Neural crest cell (in vitro differentiated cells): ENCODE results near the gene ANAPC15. TPM values are rescaled to one million over a fixed set of nuclear protein-coding genes. Genes with fewer than 3 reads are reported as not detected.

Source experiments
- DNase-seq: peaks from one replicate; pipeline ENCODE4 v3.0.0; 2021; ENCODE audit warnings: low read depth, mixed read lengths, low spot score
- H3K27ac Mint-ChIP-seq: one replicate; pipeline ENCODE4 v1.8.0; 2021; ENCODE audit warnings: mild to moderate bottlenecking, mixed read lengths; ENCODE audit not compliant: unreplicated experiment
- H3K27me3 Mint-ChIP-seq: 2 replicates; pipeline ENCODE4 v1.8.0; 2021; ENCODE audit warnings: low read depth, mild to moderate bottlenecking, mixed read lengths
- H3K36me3 Mint-ChIP-seq: 2 replicates; pipeline ENCODE4 v1.8.0; 2021; ENCODE audit warnings: low read depth, mild to moderate bottlenecking, mixed read lengths
- H3K4me1 Mint-ChIP-seq: 2 replicates; pipeline ENCODE4 v1.8.0; 2021; ENCODE audit warnings: mixed read lengths
- H3K4me3 Mint-ChIP-seq: one replicate; pipeline ENCODE4 v1.8.0; 2021; ENCODE audit warnings: mild to moderate bottlenecking, mixed read lengths
- H3K9me3 Mint-ChIP-seq: 2 replicates; pipeline ENCODE4 v1.8.0; 2021; ENCODE audit warnings: mixed read lengths
- CTCF ChIP-seq: fragments of 200-600 bp; sonication (generic); conservative IDR thresholded peaks from 2 replicates; pipeline ENCODE4 v1.5.0; 2021; ENCODE audit warnings: antibody characterized with exemption, mild to moderate bottlenecking
- total RNA-seq: library from RNA; stranded (reverse); gene quantifications from 2 replicates; pipeline ENCODE4 v1.2.1, GENCODE V29; 2021

ANAPC15 gene
- total RNA-seq, 1 donor from 2014 or later, result 74.5 TPM

GRCh38 chr11:72081821-72082453, 30.6 kb downstream of the ANAPC15 start:
- Mint-ChIP-seq H3K9me3 (no peaks in the 10 kb centered on the region), H3K27ac (peak overlapping the region; percentile 81), H3K36me3 (no peaks in the 10 kb centered on the region), H3K4me3 (peak overlapping the region; percentile 73), H3K4me1 (peaks cover 42% of the 10 kb centered on the region), H3K27me3 (no peaks in the 10 kb centered on the region)
- DNase-seq, result no peak
- no peak for TF ChIP-seq CTCF

GRCh38 chr11:72081184-72081644, 31.3 kb downstream of the ANAPC15 start:
- Mint-ChIP-seq H3K9me3 (no peaks in the 10 kb centered on the region), H3K4me1 (peaks cover 44% of the 10 kb centered on the region), H3K36me3 (no peaks in the 10 kb centered on the region), H3K4me3 (peak overlapping the region; percentile 96), H3K27me3 (no peaks in the 10 kb centered on the region), H3K27ac (peak overlapping the region; percentile 99)
- TF ChIP-seq CTCF, result no peak
- DNase-seq, result no peak

GRCh38 chr11:72080326-72081183, 31.9 kb downstream of the ANAPC15 start, which contains the start of the genes LRRC51 and NUMA1:
TSS of gene LRRC51 (plus strand) at chr11:72080850. CDS start at chr11:72089084, 8,234 bp downstream.
TSS of gene NUMA1 (minus strand) at chr11:72080542. CDS start at chr11:72035943, 44,599 bp downstream.
- H3K27ac Mint-ChIP-seq, result peak within 1 kb of the TSS; percentile 99
- peak; percentile 94 for DNase-seq
- TF ChIP-seq CTCF, result no peak
- no peaks in the 10 kb centered on the region for H3K9me3 Mint-ChIP-seq
- peaks cover 38% of the 10 kb centered on the region for H3K4me1 Mint-ChIP-seq
- peak within 1 kb of the TSS; percentile 96 for H3K4me3 Mint-ChIP-seq
- no peaks in the 10 kb centered on the region for H3K27me3 Mint-ChIP-seq
- H3K36me3 Mint-ChIP-seq, result no peaks in the 10 kb centered on the region

- TF ChIP-seq CTCF, result no peak
- H3K27ac Mint-ChIP-seq, result peak overlapping the region; percentile 83
- H3K36me3 Mint-ChIP-seq, result no peaks in the 10 kb centered on the region
- H3K4me1 Mint-ChIP-seq, result peaks cover 38% of the 10 kb centered on the region
- DNase-seq, result peak; percentile 13
- H3K4me3 Mint-ChIP-seq, result peak overlapping the region; percentile 96
- no peaks in the 10 kb centered on the region for H3K27me3 Mint-ChIP-seq
- H3K9me3 Mint-ChIP-seq, result no peaks in the 10 kb centered on the region
These were observed 32.6 kb downstream of the ANAPC15 start for GRCh38 chr11:72079819-72080325.

- Mint-ChIP-seq H3K27me3 (no peaks in the 10 kb centered on the region), H3K9me3 (no peaks in the 10 kb centered on the region), H3K4me1 (peaks cover 41% of the 10 kb centered on the region), H3K4me3 (peak overlapping the region; percentile 96), H3K27ac (peak overlapping the region; percentile 47), H3K36me3 (no peaks in the 10 kb centered on the region)
- no peak for TF ChIP-seq CTCF
- DNase-seq, result no peak
These were observed 34.0 kb downstream of the ANAPC15 start for GRCh38 chr11:72078477-72078876.
